Activated CD4-positive, alpha-beta T cell treated with anti-CD3 and anti-CD28 coated beads for 24 hours (primary cell): Measurements from ENCODE around the gene FLRT3.

Experiments
- DNase-seq, 2 donors: peaks; one replicate each; pipeline ENCODE4 v3.0.0-alpha.2; 2020; ENCODE audit warnings: low read depth in 2 of 2

Gene FLRT3

GRCh38 chr20:14319704-14320103 lies 17.7 kb downstream of the FLRT3 start:
- no peak for DNase-seq

GRCh38 chr20:14313341-14314020 lies 23.9 kb downstream of the FLRT3 start:
- DNase-seq = no peak

GRCh38 chr20:14312001-14312400 lies 25.4 kb downstream of the FLRT3 start:
- DNase-seq = no peak

- DNase-seq = no peak
Observed at GRCh38 chr20:14310977-14311627, 26.3 kb downstream of the FLRT3 start.

GRCh38 chr20:14307956-14308355 lies 29.5 kb downstream of the FLRT3 start:
- no peak for DNase-seq

GRCh38 chr20:14304472-14304871 lies 32.9 kb downstream of the FLRT3 start:
- DNase-seq = no peak

GRCh38 chr20:14303651-14304050 lies 33.8 kb downstream of the FLRT3 start:
- DNase-seq = no peak

GRCh38 chr20:14303106-14303505 lies 34.3 kb downstream of the FLRT3 start:
- DNase-seq = no peak

- DNase-seq = no peak
Observed at GRCh38 chr20:14299831-14300230, 37.6 kb downstream of the FLRT3 start.

- no peak for DNase-seq
Observed at GRCh38 chr20:14295770-14296309, 41.6 kb downstream of the FLRT3 start.

- no peak for DNase-seq
Observed at GRCh38 chr20:14295238-14295637, 42.2 kb downstream of the FLRT3 start.

- DNase-seq = no peak
Observed at GRCh38 chr20:14291502-14291901, 45.9 kb downstream of the FLRT3 start.

- no peak for DNase-seq
Observed at GRCh38 chr20:14288341-14289330, 48.8 kb downstream of the FLRT3 start.

- no peak for DNase-seq
Observed at GRCh38 chr20:14284443-14284842, 53.0 kb downstream of the FLRT3 start.

- DNase-seq = no peak
Observed at GRCh38 chr20:14282140-14282539, 55.3 kb downstream of the FLRT3 start.
